ENCODE measurements around the gene HDAC9. TPM values are rescaled to one million over a fixed set of nuclear protein-coding genes. Genes with fewer than 3 reads are reported as not detected.

HDAC9 gene
- polyA plus RNA-seq, 3 donors: 41.7 to 51.2 (median 44.2) TPM

GRCh38 chr7:18607025-18607424 is 111.5 kb downstream of the HDAC9 start:
- no peak overlapping the region for H3K27ac Mint-ChIP-seq
- Histone ChIP-seq H4K20me1 (ENCODE audit: insufficient read depth, low read length) (no peaks in the 10 kb centered on the region), H3K4me1 (ENCODE audit: control insufficient read depth in 1 of 2, insufficient read depth in 2 of 2, low read length in 2 of 2) (no peaks in the 10 kb centered on the region), H3K36me3 (replicated peaks in 1 of 2; ENCODE audit: control insufficient read depth in 1 of 2, insufficient read depth in 2 of 2, low read length in 2 of 2) (peaks cover 61 to 90% of the 10 kb centered on the region in 2 donors), H3K4me2 (replicated peaks; ENCODE audit: extremely low read depth, low read length, poor library complexity, severe bottlenecking) (no peak overlapping the region), H3K9ac (ENCODE audit: insufficient read depth, low read length, poor library complexity, severe bottlenecking) (no peak overlapping the region), H3K9me3 (replicated peaks in 1 of 2; ENCODE audit: control insufficient read depth in 1 of 2, insufficient read depth in 1 of 2, low read length in 2 of 2) (peaks cover 7 to 24% of the 10 kb centered on the region in 2 donors), H3K79me2 (ENCODE audit: insufficient read depth, low read length) (no peaks in the 10 kb centered on the region), H2AFZ (ENCODE audit: insufficient read depth, low read depth, low read length, poor library complexity, severe bottlenecking) (no peak overlapping the region), H3K4me3 (replicated peaks in 1 of 3; ENCODE audit: low read depth in 2 of 3, low read length in 3 of 3) (no peak overlapping the region), H3K27ac (ENCODE audit: low read depth in 1 of 2, low read length in 2 of 2) (no peak overlapping the region), H3K27me3 (ENCODE audit: control insufficient read depth in 2 of 2, insufficient read depth in 2 of 2, low read length in 2 of 2) (no peaks in the 10 kb centered on the region)
- H3K27me3 Mint-ChIP-seq (ENCODE audit: low read depth in 3 of 3): no peaks in the 10 kb centered on the region
- no peak overlapping the region for H3K4me3 Mint-ChIP-seq
- intact Hi-C loops (cut with micrococcal nuclease): no loop called here
- H3K4me1 Mint-ChIP-seq: no peaks in the 10 kb centered on the region
- H3K9me3 Mint-ChIP-seq: peaks cover 24 to 33% (median 28%) of the 10 kb centered on the region in 7 donors
- TF ChIP-seq CTCF (IDR thresholded peaks at IDR 0.05): no peak
- H3K36me3 Mint-ChIP-seq: peaks cover 58 to 61% of the 10 kb centered on the region in 2 donors
- no peak for DNase-seq
- WGBS (ENCODE audit: insufficient coverage): no CpG with 5 or more reads among the region's 1 CpG

- peak; percentile 52 for TF ChIP-seq CTCF (IDR thresholded peaks at IDR 0.05)
Observed at GRCh38 chr7:18610331-18610948, 114.9 kb downstream of the HDAC9 start.

More at GRCh38 chr7:18610331-18610948, 114.9 kb downstream of the HDAC9 start:
- Histone ChIP-seq H3K27ac (ENCODE audit: low read depth in 1 of 2, low read length in 2 of 2) (no peak overlapping the region), H3K27me3 (ENCODE audit: control insufficient read depth in 2 of 2, insufficient read depth in 2 of 2, low read length in 2 of 2) (no peaks in the 10 kb centered on the region), H2AFZ (ENCODE audit: insufficient read depth, low read depth, low read length, poor library complexity, severe bottlenecking) (no peak overlapping the region), H3K79me2 (ENCODE audit: insufficient read depth, low read length) (no peaks in the 10 kb centered on the region), H3K36me3 (replicated peaks in 1 of 2; ENCODE audit: control insufficient read depth in 1 of 2, insufficient read depth in 2 of 2, low read length in 2 of 2) (peaks cover 35 to 76% of the 10 kb centered on the region in 2 donors), H3K4me1 (ENCODE audit: control insufficient read depth in 1 of 2, insufficient read depth in 2 of 2, low read length in 2 of 2) (no peaks in the 10 kb centered on the region), H3K9ac (ENCODE audit: insufficient read depth, low read length, poor library complexity, severe bottlenecking) (no peak overlapping the region), H3K9me3 (replicated peaks in 1 of 2; ENCODE audit: control insufficient read depth in 1 of 2, insufficient read depth in 1 of 2, low read length in 2 of 2) (peaks cover 0 to under 1% of the 10 kb centered on the region in 2 donors), H3K4me2 (replicated peaks; ENCODE audit: extremely low read depth, low read length, poor library complexity, severe bottlenecking) (no peak overlapping the region), H3K4me3 (replicated peaks in 1 of 3; ENCODE audit: low read depth in 2 of 3, low read length in 3 of 3) (no peak overlapping the region), H4K20me1 (ENCODE audit: insufficient read depth, low read length) (no peaks in the 10 kb centered on the region)
- H3K4me1 Mint-ChIP-seq: peaks cover 3% of the 10 kb centered on the region
- 86% methylated on average over 5 of the region's 8 CpGs for WGBS (ENCODE audit: insufficient coverage)
- peaks cover 48 to 49% of the 10 kb centered on the region in 2 donors for H3K36me3 Mint-ChIP-seq
- H3K9me3 Mint-ChIP-seq: peaks cover 0 to 6% (median 4%) of the 10 kb centered on the region in 7 donors
- H3K4me3 Mint-ChIP-seq: no peak overlapping the region
- peak in 2 of 3 donors; percentile 3 to 4 for DNase-seq
- H3K27ac Mint-ChIP-seq: no peak overlapping the region
- intact Hi-C loops (cut with micrococcal nuclease): no loop called here
- H3K27me3 Mint-ChIP-seq (ENCODE audit: low read depth in 3 of 3): no peaks in the 10 kb centered on the region
